Lower leg skin (tissue), 3 donors: ENCODE measurements around the gene IL1RAP.

ENCODE experiments used
- POLR2A ChIP-seq, 2 donors: fragments of 450-650 bp; IDR thresholded peaks; one replicate each; pipeline ENCODE4 v1.6.1; 2016 to 2017; ENCODE audit warnings: antibody characterized with exemption in 2 of 2, mild to moderate bottlenecking in 1 of 2, moderate library complexity in 1 of 2
- TF ChIP-seq, protein P1 (sequence below), 3 donors: fragments of 450-650 bp; IDR thresholded peaks; one replicate each; pipeline ENCODE4 v1.5.1; 2016; ENCODE audit warnings: antibody characterized with exemption in 3 of 3, mild to moderate bottlenecking in 3 of 3, moderate library complexity in 2 of 3

DNA sequence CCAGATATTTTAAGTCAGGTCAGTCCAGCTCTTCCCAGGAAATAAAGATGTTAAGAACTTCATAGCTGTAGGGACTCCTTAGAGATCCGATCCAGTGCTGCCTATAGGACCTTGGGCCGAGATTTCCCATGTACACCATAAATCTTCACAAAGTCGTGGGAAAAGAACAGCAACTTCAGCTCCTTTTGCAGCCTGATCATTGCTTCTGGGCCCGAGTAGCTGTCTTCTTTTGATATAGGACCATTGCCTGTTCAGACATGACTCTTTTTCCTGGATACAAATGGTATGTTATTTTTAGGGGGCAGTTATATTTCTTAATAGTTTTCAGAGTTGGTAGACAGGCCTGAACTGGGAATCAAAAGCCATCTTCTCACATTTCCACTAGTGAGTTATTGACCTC, 20.5 kb downstream of the IL1RAP start:
- TF ChIP-seq, protein P1, sequence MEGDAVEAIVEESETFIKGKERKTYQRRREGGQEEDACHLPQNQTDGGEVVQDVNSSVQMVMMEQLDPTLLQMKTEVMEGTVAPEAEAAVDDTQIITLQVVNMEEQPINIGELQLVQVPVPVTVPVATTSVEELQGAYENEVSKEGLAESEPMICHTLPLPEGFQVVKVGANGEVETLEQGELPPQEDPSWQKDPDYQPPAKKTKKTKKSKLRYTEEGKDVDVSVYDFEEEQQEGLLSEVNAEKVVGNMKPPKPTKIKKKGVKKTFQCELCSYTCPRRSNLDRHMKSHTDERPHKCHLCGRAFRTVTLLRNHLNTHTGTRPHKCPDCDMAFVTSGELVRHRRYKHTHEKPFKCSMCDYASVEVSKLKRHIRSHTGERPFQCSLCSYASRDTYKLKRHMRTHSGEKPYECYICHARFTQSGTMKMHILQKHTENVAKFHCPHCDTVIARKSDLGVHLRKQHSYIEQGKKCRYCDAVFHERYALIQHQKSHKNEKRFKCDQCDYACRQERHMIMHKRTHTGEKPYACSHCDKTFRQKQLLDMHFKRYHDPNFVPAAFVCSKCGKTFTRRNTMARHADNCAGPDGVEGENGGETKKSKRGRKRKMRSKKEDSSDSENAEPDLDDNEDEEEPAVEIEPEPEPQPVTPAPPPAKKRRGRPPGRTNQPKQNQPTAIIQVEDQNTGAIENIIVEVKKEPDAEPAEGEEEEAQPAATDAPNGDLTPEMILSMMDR (IDR thresholded peaks at IDR 0.05): no peak
- no peak for TF ChIP-seq POLR2A (IDR thresholded peaks at IDR 0.05)
